Measurements from ENCODE around the gene HLA-DPA1. TPM values are rescaled to one million over a fixed set of nuclear protein-coding genes. Genes with fewer than 3 reads are reported as not detected.
"Not testable (repeated sequence)": the region's sequence is repeated elsewhere in the genome, so short reads cannot be mapped to it uniquely, and the experiment has no call there.

The HLA-DPA1 gene
- total and polyA plus RNA-seq, 12 donors: 19.4 to 625 (median 141) TPM

GRCh38 chr6:33103776-33104175, 30.3 kb upstream of the HLA-DPA1 start:
- peaks cover 0 to 16% (median 4%) of the 10 kb centered on the region in 3 donors for H3K9me3 ChIP-seq (replicated peaks in 1 of 3)
- no peak for DNase-seq
- peaks cover 3% of the 10 kb centered on the region for H3K27me3 ChIP-seq
- WGBS, 4 donors: 38 to 59% (median 48%) methylated on average over 3 of the region's 3 CpGs
- no peak overlapping the region for H3K27ac ChIP-seq
- no peak overlapping the region for H3K4me3 ChIP-seq
- H3K36me3 ChIP-seq (replicated peaks in 1 of 2): no peaks in the 10 kb centered on the region
- H3K4me1 ChIP-seq (replicated peaks in 1 of 2): no peaks in the 10 kb centered on the region
- TF ChIP-seq CTCF (IDR thresholded peaks at IDR 0.05) (no peak), POLR2A (IDR thresholded peaks at IDR 0.05) (no peak)
- intact Hi-C loops (cut with DNase I): no loop called here

- H3K9me3 ChIP-seq (replicated peaks in 1 of 3): peaks cover 0 to 16% (median 4%) of the 10 kb centered on the region in 3 donors
- H3K36me3 ChIP-seq (replicated peaks in 1 of 2); H3K4me3 ChIP-seq; H3K27me3 ChIP-seq; DNase-seq; H3K4me1 ChIP-seq (replicated peaks in 1 of 2); H3K27ac ChIP-seq; intact Hi-C loops (cut with DNase I): not testable (repeated sequence)
- WGBS, 4 donors: 68 to 75% (median 70%) methylated on average over 5 of the region's 5 CpGs
Observed at GRCh38 chr6:33101121-33101737, 27.8 kb upstream of the HLA-DPA1 start.

- Histone ChIP-seq H3K9me3 (replicated peaks in 1 of 3) (peaks cover 0 to 3% (median 2%) of the 10 kb centered on the region in 3 donors), H3K4me3 (no peak overlapping the region), H3K36me3 (replicated peaks in 1 of 2) (no peaks in the 10 kb centered on the region), H3K27me3 (no peaks in the 10 kb centered on the region), H3K4me1 (replicated peaks in 1 of 2) (no peaks in the 10 kb centered on the region), H3K27ac (no peak overlapping the region)
- WGBS, 4 donors: 81 to 95% (median 85%) methylated on average over 1 of the region's 1 CpG
- intact Hi-C loops (cut with DNase I): no loop called here
- no peak for TF ChIP-seq CTCF (IDR thresholded peaks at IDR 0.05)
- no peak for TF ChIP-seq POLR2A (IDR thresholded peaks at IDR 0.05)
- DNase-seq: no peak
Observed at GRCh38 chr6:33095681-33096080, 22.2 kb upstream of the HLA-DPA1 start.

GRCh38 chr6:33093855-33094254, 20.4 kb upstream of the HLA-DPA1 start:
- Histone ChIP-seq H3K27me3 (no peaks in the 10 kb centered on the region), H3K4me1 (replicated peaks in 1 of 2) (no peaks in the 10 kb centered on the region), H3K4me3 (no peak overlapping the region), H3K9me3 (replicated peaks in 1 of 3) (no peaks in the 10 kb centered on the region), H3K36me3 (replicated peaks in 1 of 2) (no peaks in the 10 kb centered on the region), H3K27ac (no peak overlapping the region)
- no peak for TF ChIP-seq POLR2A (IDR thresholded peaks at IDR 0.05)
- no peak for DNase-seq
- 51 to 85% (median 78%) methylated on average over 3 of the region's 3 CpGs for WGBS, 4 donors
- intact Hi-C loops (cut with DNase I): no loop called here

GRCh38 chr6:33092385-33092784, 18.9 kb upstream of the HLA-DPA1 start:
- intact Hi-C loops (cut with DNase I): no loop called here
- no peak overlapping the region for H3K27ac ChIP-seq
- no peaks in the 10 kb centered on the region for H3K36me3 ChIP-seq (replicated peaks in 1 of 2)
- H3K4me1 ChIP-seq (replicated peaks in 1 of 2): no peaks in the 10 kb centered on the region
- no peak for DNase-seq
- no peaks in the 10 kb centered on the region for H3K9me3 ChIP-seq (replicated peaks in 1 of 3)
- no peak overlapping the region for H3K4me3 ChIP-seq
- no peak for TF ChIP-seq POLR2A (IDR thresholded peaks at IDR 0.05)
- TF ChIP-seq CTCF (IDR thresholded peaks at IDR 0.05): no peak
- no peaks in the 10 kb centered on the region for H3K27me3 ChIP-seq
- 85 to 92% (median 91%) methylated on average over 2 to 3 of the region's 3 CpGs for WGBS, 4 donors
